Stomach (tissue), 4 donors: ENCODE data around the gene ROBO3.

ENCODE experiments used
- POLR2A ChIP-seq, 4 donors: fragments of 450-650 bp; IDR thresholded peaks; one replicate each; pipeline ENCODE4 v1.6.1; 2016; ENCODE audit warnings: antibody characterized with exemption in 4 of 4, control low read depth in 2 of 4, mild to moderate bottlenecking in 1 of 4, moderate library complexity in 1 of 4
- POLR2AphosphoS5 ChIP-seq, 3 donors: sonication (generic); formaldehyde crosslinking; IDR thresholded peaks; one replicate each; pipeline ENCODE4 v1.6.1; 2016; ENCODE audit warnings: antibody characterized with exemption in 3 of 3
- TF ChIP-seq, protein P1 (sequence below), 7 experiments: fragments of 450-650 bp in 4 of 7; fragments of 200-600 bp in 3 of 7; sonication (generic) in 3 of 7; IDR thresholded peaks; one replicate each; pipeline ENCODE4 v1.5.1; 2016 to 2019; ENCODE audit warnings: antibody characterized with exemption in 7 of 7, control low read depth in 2 of 7, mild to moderate bottlenecking in 1 of 7

DNA sequence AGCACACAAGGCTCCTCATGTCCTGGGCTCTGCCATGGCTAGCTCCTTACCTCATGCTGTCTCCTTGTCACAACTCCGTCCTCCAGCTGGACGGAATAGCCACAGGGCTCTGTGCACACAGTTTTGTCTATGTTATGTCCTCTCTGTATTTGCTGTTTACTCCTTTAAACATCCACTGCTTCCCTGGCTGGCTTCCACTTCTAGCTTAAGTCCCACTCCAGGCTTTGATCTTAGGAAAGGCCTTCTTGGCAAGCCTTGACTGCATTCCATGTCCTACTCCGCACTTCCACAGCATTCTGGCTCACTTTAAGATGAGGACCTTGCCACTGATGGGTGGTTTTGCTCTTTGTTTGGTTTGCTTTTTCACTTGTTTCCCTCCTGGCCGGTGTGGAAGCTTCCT is 22.9 kb upstream of the ROBO3 start:
- TF ChIP-seq, protein P1, sequence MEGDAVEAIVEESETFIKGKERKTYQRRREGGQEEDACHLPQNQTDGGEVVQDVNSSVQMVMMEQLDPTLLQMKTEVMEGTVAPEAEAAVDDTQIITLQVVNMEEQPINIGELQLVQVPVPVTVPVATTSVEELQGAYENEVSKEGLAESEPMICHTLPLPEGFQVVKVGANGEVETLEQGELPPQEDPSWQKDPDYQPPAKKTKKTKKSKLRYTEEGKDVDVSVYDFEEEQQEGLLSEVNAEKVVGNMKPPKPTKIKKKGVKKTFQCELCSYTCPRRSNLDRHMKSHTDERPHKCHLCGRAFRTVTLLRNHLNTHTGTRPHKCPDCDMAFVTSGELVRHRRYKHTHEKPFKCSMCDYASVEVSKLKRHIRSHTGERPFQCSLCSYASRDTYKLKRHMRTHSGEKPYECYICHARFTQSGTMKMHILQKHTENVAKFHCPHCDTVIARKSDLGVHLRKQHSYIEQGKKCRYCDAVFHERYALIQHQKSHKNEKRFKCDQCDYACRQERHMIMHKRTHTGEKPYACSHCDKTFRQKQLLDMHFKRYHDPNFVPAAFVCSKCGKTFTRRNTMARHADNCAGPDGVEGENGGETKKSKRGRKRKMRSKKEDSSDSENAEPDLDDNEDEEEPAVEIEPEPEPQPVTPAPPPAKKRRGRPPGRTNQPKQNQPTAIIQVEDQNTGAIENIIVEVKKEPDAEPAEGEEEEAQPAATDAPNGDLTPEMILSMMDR (IDR thresholded peaks at IDR 0.05), result no peak
- TF ChIP-seq POLR2AphosphoS5 (IDR thresholded peaks at IDR 0.05) (no peak), POLR2A (IDR thresholded peaks at IDR 0.05) (no peak)
